ENCODE data around the gene CLDN8. TPM values are rescaled to one million over a fixed set of nuclear protein-coding genes. Genes with fewer than 3 reads are reported as not detected.

Gene CLDN8
- total RNA-seq, 6 experiments from 2014 or later: not detected

DNA sequence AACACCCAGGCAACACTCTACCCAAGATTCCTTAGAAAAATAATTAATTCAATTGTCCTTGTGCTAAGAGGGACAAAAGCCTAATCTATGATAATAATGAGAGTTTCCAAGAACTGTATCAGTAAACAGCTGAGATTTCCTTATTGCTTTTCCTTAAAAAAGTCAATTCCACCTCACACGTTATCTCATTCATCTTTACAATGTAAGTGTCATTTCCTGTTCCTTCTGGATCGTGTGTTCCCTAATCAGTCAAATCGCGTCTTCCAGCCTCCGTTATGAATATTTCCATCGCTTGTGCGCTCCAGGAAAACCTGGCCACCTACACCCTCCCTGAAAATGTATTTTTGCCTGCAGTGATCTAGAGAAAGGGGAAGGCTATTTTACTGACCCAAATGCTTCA, 25.3 kb downstream of the CLDN8 start:
- WGBS (ENCODE audit: insufficient coverage, low coverage, low lambda C conversion rate, missing lambda C conversion rate): 47% methylated on average over 7 of the region's 7 CpGs
- no peak for TF ChIP-seq POLR2A (IDR thresholded peaks at IDR 0.05)
- TF ChIP-seq, protein P1, sequence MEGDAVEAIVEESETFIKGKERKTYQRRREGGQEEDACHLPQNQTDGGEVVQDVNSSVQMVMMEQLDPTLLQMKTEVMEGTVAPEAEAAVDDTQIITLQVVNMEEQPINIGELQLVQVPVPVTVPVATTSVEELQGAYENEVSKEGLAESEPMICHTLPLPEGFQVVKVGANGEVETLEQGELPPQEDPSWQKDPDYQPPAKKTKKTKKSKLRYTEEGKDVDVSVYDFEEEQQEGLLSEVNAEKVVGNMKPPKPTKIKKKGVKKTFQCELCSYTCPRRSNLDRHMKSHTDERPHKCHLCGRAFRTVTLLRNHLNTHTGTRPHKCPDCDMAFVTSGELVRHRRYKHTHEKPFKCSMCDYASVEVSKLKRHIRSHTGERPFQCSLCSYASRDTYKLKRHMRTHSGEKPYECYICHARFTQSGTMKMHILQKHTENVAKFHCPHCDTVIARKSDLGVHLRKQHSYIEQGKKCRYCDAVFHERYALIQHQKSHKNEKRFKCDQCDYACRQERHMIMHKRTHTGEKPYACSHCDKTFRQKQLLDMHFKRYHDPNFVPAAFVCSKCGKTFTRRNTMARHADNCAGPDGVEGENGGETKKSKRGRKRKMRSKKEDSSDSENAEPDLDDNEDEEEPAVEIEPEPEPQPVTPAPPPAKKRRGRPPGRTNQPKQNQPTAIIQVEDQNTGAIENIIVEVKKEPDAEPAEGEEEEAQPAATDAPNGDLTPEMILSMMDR (IDR thresholded peaks at IDR 0.05): no peak
- H3K4me3 ChIP-seq: no peak overlapping the region
- no peak overlapping the region for H3K27ac ChIP-seq
- H3K9me3 ChIP-seq: no peaks in the 10 kb centered on the region
- H3K27me3 ChIP-seq: no peaks in the 10 kb centered on the region
- DNase-seq (no peak), ATAC-seq (no peak)
- H3K36me3 ChIP-seq: no peaks in the 10 kb centered on the region
- H3K4me1 ChIP-seq: no peaks in the 10 kb centered on the region
- intact Hi-C loops (cut with DNase I): no loop called here

DNA sequence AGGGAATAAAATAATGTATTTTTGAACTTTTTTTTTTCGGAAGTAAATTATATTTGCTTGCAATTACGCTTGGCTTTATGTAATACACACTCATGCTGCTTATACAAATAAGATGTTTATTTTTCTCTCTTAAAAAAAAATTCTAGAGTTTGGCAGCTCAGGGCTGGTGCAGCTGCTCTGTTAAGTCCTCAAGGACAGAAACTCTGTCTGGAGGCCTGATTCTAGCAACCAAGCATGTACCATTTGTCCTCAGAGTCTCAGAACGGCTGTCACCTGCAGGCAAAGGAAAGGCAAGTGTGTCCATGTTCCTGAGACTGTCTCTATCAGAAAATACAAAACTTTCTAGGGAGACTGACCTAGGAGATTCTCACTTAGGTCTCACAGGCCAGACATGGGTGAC, 26.1 kb downstream of the CLDN8 start:
- DNase-seq (no peak), ATAC-seq (no peak)
- H3K4me1 ChIP-seq: no peaks in the 10 kb centered on the region
- H3K36me3 ChIP-seq: no peaks in the 10 kb centered on the region
- no peak overlapping the region for H3K4me3 ChIP-seq
- H3K27ac ChIP-seq: no peak overlapping the region
- intact Hi-C loops (cut with DNase I): no loop called here
- TF ChIP-seq POLR2A (IDR thresholded peaks at IDR 0.05): no peak
- TF ChIP-seq, protein P1 (IDR thresholded peaks at IDR 0.05): no peak
- H3K27me3 ChIP-seq: no peaks in the 10 kb centered on the region
- H3K9me3 ChIP-seq: no peaks in the 10 kb centered on the region
- 46% methylated on average over 3 of the region's 3 CpGs for WGBS (ENCODE audit: insufficient coverage, low coverage, low lambda C conversion rate, missing lambda C conversion rate)

DNA sequence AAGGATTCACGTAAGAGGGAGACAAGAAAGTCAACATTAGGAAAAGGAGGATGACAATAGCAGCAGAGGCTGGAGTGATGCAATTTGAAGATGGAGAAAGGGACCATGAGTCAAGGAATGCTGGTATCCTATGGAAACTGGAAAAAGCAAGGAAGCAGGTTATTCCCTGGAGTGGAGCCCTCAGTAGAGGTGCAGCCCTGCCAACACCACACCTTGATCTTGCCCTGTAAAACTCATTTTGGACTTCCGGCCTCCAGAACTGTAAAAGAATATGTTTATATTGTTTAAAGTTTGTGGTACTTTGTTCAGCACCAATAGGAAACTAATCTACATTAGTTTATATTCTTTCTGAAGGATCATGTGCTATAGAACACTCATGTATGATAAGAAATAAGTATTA, 29.7 kb downstream of the CLDN8 start:
- ATAC-seq (no peak), DNase-seq (no peak)
- Histone ChIP-seq H3K27me3 (no peaks in the 10 kb centered on the region), H3K9me3 (no peaks in the 10 kb centered on the region), H3K4me1 (no peaks in the 10 kb centered on the region), H3K27ac (no peak overlapping the region), H3K4me3 (no peak overlapping the region), H3K36me3 (no peaks in the 10 kb centered on the region)
- intact Hi-C loops (cut with DNase I): no loop called here
- 49% methylated on average over 2 of the region's 2 CpGs for WGBS (ENCODE audit: insufficient coverage, low coverage, low lambda C conversion rate, missing lambda C conversion rate)
- TF ChIP-seq POLR2A (IDR thresholded peaks at IDR 0.05): no peak
- TF ChIP-seq, protein P1 (IDR thresholded peaks at IDR 0.05): no peak

DNA sequence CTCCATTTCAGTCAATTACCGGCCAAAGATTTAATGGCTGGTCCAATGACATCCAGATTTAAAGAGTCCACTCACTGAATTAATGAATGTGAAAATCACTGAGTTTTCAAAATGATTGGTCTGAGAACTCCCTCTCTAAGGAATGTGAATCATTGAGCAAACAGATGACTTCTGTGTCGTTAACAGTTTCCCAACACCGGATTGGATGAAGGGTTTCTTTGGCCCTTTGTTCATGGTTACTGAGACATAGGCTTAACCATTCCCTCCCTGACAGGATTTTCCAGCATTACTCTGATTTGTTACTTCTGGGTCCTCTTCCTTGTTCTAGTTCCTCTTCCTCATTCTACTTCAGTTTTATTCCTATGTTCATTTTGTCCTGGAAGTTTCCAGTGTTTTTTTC, 47.8 kb downstream of the CLDN8 start:
- Histone ChIP-seq H3K4me1 (no peaks in the 10 kb centered on the region), H3K9me3 (no peaks in the 10 kb centered on the region), H3K27me3 (no peaks in the 10 kb centered on the region), H3K27ac (no peak overlapping the region), H3K36me3 (no peaks in the 10 kb centered on the region), H3K4me3 (no peak overlapping the region)
- TF ChIP-seq POLR2A (IDR thresholded peaks at IDR 0.05): no peak
- TF ChIP-seq, protein P1 (IDR thresholded peaks at IDR 0.05): no peak
- 65% methylated on average over 3 of the region's 3 CpGs for WGBS (ENCODE audit: insufficient coverage, low coverage, low lambda C conversion rate, missing lambda C conversion rate)
- ATAC-seq (no peak), DNase-seq (no peak)
- intact Hi-C loops (cut with DNase I): no loop called here

DNA sequence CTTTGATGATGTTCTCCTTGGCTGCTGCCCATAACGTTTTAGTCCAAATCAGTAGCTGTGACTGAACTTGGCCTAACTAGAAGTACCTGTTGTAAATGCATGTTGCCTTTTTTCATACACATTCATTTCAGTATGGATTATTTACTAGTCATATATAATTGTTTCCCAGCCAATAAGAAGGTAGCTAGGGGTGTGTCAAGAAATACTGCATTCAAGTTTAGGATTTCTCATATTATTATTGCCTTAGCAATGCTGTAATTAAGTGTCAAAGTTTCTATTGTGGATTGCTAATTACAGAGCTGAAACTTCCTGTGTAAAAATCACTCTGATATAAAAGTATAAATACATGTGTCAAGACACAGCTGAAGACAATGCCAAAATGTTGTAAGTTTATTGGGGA, 49.2 kb downstream of the CLDN8 start, which contains the start of gene CLDN17:
CLDN17 (minus strand) TSS at position 101 of the 400 bp plus-strand sequence. CDS start 188 bp downstream, outside the sequence.
- Histone ChIP-seq H3K27ac (no peak within 1 kb of the TSS), H3K9me3 (no peaks in the 10 kb centered on the region), H3K27me3 (no peaks in the 10 kb centered on the region), H3K4me3 (no peak within 1 kb of the TSS), H3K4me1 (no peaks in the 10 kb centered on the region), H3K36me3 (no peaks in the 10 kb centered on the region)
- intact Hi-C loops (cut with DNase I): no loop called here
- no peak for ATAC-seq
- WGBS (ENCODE audit: insufficient coverage, low coverage, low lambda C conversion rate, missing lambda C conversion rate): 33% methylated on average over 1 of the region's 1 CpG
- no peak for TF ChIP-seq POLR2A (IDR thresholded peaks at IDR 0.05)
- TF ChIP-seq, protein P1 (IDR thresholded peaks at IDR 0.05): no peak
- DNase-seq: no peak

Data from right lobe of liver (tissue), 6 donors.